HG03175 (cell line): ENCODE measurements around the gene PEX5.
A peak's percentile ranks its signal among the peaks of the same experiment; 100 is the strongest.

Experiments used
- ATAC-seq: cut with Tn5 transposase; IDR thresholded peaks from one replicate; pipeline ENCODE4 v1.9.1; 2021; ENCODE audit warnings: mild to moderate bottlenecking, moderate library complexity; ENCODE audit not compliant: unreplicated experiment

PEX5 gene

DNA sequence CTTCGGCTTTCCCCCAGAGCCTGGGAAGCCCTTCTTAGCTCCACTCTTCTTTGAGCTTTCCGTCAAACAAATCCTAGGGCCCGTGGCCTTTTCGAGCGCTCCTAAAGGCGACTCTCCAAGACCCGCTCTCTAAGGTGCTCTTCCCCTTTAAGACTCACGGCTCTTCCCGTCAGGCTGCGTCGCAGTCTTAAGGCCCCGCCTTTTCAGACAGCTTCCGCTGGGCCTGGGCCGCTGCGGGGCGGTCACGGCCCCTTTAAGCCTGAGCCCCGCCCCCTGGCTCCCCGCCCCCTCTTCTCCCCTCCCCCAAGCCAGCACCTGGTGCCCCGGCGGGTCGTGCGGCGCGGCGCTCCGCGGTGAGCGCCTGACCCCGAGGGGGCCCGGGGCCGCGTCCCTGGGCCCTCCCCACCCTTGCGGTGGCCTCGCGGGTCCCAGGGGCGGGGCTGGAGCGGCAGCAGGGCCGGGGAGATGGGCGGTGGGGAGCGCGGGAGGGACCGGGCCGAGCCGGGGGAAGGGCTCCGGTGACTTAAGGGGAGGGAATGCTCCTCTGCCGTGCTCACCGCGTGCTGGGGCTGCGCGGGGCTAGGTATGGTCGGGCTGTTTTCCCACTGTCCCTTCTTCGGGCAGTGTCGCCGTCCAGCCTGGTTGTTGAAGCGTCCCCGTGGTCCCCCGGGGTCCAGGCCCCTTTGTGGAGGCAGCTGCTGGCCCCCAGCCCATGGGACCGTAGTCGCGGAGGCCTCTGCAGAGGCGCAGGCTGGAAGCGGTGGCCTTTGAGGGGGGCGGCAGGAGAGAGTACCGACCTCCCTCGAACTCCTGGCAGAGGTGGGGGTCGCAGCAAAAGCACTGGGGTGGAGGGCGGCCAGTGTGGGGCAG, at the start of gene PEX5:
TSS of gene PEX5 (plus strand) at position 289 of the 870 bp plus-strand sequence. CDS start 692 bp downstream, outside the sequence.
- peak; percentile 93 for ATAC-seq

DNA sequence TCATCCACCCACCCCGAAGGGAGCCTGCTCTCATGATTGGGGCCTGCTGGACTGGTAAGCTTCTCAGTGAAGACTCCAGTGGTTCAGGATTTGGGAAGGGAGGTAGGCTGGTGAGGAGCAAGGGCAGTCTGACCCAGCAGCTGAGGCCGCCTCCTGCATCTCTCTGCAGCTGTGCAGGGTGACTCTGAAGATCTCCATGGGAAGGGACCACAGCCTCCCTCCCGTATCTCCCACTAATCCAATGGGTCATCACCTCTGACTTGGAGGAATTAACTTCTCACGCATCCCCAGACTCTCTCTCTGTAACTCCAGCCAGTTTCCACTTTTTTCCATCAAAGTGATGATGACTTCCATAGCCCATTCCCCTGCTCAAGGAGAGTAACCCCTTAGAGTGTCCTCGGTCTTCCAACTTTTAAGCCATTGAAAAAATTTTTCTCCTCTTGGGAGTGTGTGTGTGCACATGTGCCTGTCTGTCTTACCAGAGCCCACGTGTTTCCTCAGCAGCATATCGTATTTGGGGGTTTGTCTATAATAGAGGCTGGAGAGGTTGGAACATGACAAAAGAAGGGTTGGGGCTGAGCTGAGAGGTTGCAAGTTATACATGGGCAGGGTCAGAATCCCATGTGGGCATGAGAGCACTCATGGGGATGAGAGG, 48.0 kb upstream of the PEX5 start:
- no peak for ATAC-seq

DNA sequence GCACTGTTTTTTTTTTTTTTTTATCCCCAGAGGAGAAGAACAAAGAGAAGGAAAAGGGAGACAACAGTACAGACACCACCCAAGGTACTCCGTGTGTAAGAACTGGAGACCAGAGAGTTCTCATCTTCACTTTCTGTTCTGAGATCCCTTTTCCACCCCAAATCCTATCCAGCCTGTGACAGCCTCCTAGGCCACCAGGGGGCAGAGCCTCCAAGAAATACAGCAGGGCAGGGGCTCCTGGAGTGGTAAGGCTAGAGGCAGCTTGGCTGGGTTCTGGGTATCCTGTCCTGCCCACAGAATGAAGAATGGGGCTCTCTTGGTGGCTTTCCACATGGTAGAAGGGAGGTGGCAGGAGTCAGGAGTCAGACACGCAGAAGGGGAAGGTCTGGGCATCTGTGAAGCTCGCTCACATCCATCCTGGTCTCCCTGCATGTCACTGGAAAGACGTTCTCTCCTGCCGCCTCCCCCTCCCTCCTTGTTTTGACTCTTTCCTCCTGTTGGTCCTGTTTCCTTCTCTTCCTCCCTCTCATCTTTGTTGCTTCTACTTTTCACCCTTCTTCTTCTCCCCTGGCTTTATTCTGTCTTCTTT, 47.3 kb upstream of the PEX5 start:
- ATAC-seq: no peak

DNA sequence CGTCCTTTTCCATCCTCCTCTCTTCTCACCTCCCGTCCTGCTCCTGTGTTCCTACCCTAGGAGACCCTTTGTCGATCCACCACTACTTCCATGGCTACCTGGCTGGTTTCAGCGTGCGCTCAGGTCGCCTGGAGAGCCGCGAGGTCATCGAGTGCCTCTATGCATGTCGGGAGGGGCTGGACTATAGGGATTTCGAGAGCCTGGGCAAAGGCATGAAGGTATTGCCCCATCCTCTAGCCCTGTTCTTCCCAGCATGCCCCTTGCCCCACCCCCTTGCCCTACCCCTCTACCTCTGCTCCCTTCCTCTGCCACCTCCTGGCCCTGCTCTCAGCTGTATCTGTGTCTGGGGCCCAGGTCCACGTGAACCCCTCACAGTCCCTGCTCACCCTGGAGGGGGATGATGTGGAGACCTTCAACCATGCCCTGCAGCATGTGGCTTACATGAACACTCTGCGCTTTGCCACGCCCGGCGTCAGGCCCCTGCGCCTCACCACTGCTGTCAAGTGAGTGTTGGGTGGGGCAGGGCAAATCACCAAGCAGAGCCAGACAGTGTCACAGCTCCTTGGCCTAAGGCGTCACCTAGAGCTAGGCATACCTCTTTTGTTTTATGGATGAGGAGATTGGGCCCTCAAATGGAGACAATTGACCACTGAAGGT, 46.5 kb upstream of the PEX5 start:
- no peak for ATAC-seq

GRCh38 chr12:7143564-7143963, 45.9 kb upstream of the PEX5 start:
- no peak for ATAC-seq

GRCh38 chr12:7144414-7145120, 44.9 kb upstream of the PEX5 start:
- ATAC-seq: no peak

DNA sequence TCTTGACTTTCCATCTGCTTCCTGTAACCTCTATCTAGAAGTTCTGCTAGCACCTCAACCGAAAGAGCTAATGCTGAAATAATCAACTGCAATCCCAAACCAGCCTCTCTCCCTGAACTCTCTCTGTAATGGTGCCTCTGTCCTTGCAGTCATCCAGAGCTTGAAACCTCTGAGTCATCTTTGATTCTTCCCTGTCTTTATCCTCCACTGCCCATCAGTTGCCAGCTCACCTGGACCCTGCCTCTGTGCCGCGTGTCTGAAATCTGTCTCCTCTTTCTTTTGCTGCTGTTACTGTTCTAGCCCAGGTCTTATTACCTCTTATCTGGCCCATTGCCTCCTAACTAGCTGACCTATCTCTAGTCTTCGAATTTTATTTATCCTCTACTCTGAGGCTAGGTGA, 43.8 kb upstream of the PEX5 start:
- no peak for ATAC-seq

GRCh38 chr12:7146228-7146627, 43.3 kb upstream of the PEX5 start:
- ATAC-seq: no peak

DNA sequence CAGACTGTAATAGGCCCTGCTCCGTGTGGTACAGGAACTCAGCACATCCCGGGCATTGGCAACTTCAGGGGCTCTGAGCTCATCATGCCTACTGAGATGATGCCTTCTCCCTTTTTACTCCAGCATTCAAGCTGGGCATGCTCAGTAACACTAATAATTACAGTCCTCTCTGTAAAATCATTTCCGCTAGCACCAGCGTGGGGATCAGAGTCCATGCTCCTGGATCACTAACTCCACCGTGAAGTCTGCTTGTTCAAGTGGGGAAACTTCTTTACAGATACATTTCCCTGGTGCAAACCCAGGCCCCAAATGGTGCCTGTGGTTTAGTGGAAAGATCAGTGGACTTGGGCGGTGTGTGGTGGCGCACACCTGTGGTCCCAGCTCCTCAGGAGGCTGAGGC, 42.6 kb upstream of the PEX5 start:
- ATAC-seq: no peak

GRCh38 chr12:7150356-7150755, 39.1 kb upstream of the PEX5 start:
- no peak for ATAC-seq

DNA sequence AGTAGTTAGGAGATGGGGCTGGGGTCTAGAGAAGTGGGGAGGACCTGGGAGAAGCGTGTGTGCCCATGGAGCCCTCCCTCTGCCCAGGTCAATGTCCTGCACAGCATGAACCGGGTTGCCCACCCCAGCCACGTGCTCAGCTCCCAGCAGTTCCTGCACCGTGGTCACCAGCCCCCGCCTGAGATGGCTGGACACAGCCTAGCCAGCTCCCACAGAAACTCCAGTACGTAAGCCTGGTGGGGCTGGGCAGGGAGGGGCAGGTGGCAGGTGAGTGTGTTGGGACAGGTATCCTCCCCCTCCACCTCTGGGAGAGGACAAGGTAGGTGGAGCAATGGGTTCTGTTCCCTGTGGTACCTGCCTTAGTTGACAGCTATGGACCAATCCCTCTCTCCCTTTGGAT, 38.6 kb upstream of the PEX5 start:
- ATAC-seq: no peak

DNA sequence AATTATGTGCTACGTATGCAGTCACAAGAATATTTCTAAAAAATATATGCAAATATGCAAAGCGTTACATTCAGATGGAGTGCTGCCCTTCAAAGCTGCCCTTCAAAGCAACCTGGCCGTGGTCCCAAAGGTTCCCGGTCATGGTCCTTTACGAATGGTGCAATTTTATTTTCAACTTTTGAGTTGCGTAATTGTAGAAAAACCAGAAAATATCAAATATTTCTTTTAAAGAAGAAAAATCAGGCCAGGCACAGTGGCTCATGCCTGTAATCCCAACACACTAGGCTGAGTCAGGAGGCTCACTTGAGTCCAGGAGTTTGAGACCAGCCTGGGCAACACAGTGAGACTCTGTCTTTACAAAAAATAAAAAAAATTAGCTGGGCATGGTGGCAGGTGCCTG, 38.0 kb upstream of the PEX5 start:
- no peak for ATAC-seq

GRCh38 chr12:7152818-7153217, 36.7 kb upstream of the PEX5 start:
- no peak for ATAC-seq

GRCh38 chr12:7154042-7154441, 35.4 kb upstream of the PEX5 start:
- no peak for ATAC-seq

- no peak for ATAC-seq
Observed at GRCh38 chr12:7154901-7155470, 34.5 kb upstream of the PEX5 start.

GRCh38 chr12:7155471-7156034, 33.9 kb upstream of the PEX5 start:
- no peak for ATAC-seq

GRCh38 chr12:7156259-7157197, 33.0 kb upstream of the PEX5 start:
- ATAC-seq: no peak

DNA sequence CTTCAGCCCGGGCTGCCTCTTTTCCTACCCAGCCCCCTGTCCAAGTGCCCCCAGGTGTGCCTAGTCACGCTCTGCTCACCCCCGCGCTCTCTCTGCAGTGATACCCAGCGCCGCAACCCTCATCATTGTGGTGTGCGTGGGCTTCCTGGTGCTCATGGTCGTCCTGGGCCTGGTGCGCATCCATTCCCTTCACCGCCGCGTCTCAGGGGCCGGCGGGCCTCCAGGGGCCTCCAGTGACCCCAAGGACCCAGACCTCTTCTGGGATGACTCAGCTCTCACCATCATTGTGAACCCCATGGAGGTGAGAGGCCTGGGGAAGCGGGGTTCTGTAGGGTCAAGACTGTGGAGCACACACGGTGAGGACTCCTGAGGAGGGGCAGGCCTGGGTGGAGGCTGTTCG, 32.1 kb upstream of the PEX5 start:
- ATAC-seq: no peak
